UCSD-AML1 (cell line): ENCODE measurements around the gene R3HCC1L.
"Not testable (repeated sequence)": the region's sequence is repeated elsewhere in the genome, so short reads cannot be mapped to it uniquely, and the experiment has no call there.

Source experiments
- DNase-seq: peaks from one replicate; lab custom pipeline; 2025; ENCODE audit not compliant: unreplicated experiment; lab: John Stamatoyannopoulos, UW

R3HCC1L gene

GRCh38 chr10:98170249-98171117 lies 36.0 kb downstream of the R3HCC1L start:
- DNase-seq: no peak

GRCh38 chr10:98172073-98172472 lies 37.6 kb downstream of the R3HCC1L start:
- DNase-seq: no peak

- DNase-seq: no peak
These were observed 38.0 kb downstream of the R3HCC1L start for GRCh38 chr10:98172495-98172894.

- DNase-seq: no peak
These were observed 38.8 kb downstream of the R3HCC1L start for GRCh38 chr10:98173260-98173659.

GRCh38 chr10:98182351-98182915 lies 48.0 kb downstream of the R3HCC1L start:
- DNase-seq: not testable (repeated sequence)

GRCh38 chr10:98186681-98187080 lies 52.2 kb downstream of the R3HCC1L start:
- no peak for DNase-seq

- not testable (repeated sequence) for DNase-seq
These were observed 56.3 kb downstream of the R3HCC1L start for GRCh38 chr10:98190773-98191172.

- no peak for DNase-seq
These were observed 58.6 kb downstream of the R3HCC1L start for GRCh38 chr10:98193037-98193436.

GRCh38 chr10:98194633-98195032 lies 60.2 kb downstream of the R3HCC1L start:
- no peak for DNase-seq

GRCh38 chr10:98195120-98195519 lies 60.7 kb downstream of the R3HCC1L start:
- DNase-seq: no peak

- DNase-seq: no peak
These were observed 62.5 kb downstream of the R3HCC1L start for GRCh38 chr10:98196985-98197384.

GRCh38 chr10:98201760-98202159 lies 67.3 kb downstream of the R3HCC1L start:
- no peak for DNase-seq

- no peak for DNase-seq
These were observed 67.9 kb downstream of the R3HCC1L start for GRCh38 chr10:98202378-98202777.

- DNase-seq: no peak
These were observed 70.9 kb downstream of the R3HCC1L start for GRCh38 chr10:98205351-98205750.

- DNase-seq: no peak
These were observed 74.5 kb downstream of the R3HCC1L start for GRCh38 chr10:98208925-98209324.

GRCh38 chr10:98209441-98209840 lies 75.0 kb downstream of the R3HCC1L start:
- DNase-seq: no peak

- no peak for DNase-seq
These were observed 77.7 kb downstream of the R3HCC1L start for GRCh38 chr10:98212196-98212595.

GRCh38 chr10:98213740-98214139 lies 79.3 kb downstream of the R3HCC1L start:
- no peak for DNase-seq

- no peak for DNase-seq
These were observed 80.9 kb downstream of the R3HCC1L start for GRCh38 chr10:98215373-98215772.

GRCh38 chr10:98217801-98218200 lies 83.3 kb downstream of the R3HCC1L start:
- DNase-seq: no peak

- no peak for DNase-seq
These were observed 89.4 kb downstream of the R3HCC1L start for GRCh38 chr10:98223874-98224273.

- DNase-seq: no peak
These were observed 90.1 kb downstream of the R3HCC1L start for GRCh38 chr10:98224509-98224908.

- DNase-seq: no peak
These were observed 90.5 kb downstream of the R3HCC1L start for GRCh38 chr10:98224996-98225395.
